ENCODE measurements around the gene PHF20. TPM values are rescaled to one million over a fixed set of nuclear protein-coding genes. Genes with fewer than 3 reads are reported as not detected.
A peak's percentile ranks its signal among the peaks of the same experiment; 100 is the strongest.
"Not testable (repeated sequence)": the region's sequence is repeated elsewhere in the genome, so short reads cannot be mapped to it uniquely, and the experiment has no call there.

PHF20 gene
- total RNA-seq, result 10 to 100 TPM; 17.6 to 25.1 TPM

DNA sequence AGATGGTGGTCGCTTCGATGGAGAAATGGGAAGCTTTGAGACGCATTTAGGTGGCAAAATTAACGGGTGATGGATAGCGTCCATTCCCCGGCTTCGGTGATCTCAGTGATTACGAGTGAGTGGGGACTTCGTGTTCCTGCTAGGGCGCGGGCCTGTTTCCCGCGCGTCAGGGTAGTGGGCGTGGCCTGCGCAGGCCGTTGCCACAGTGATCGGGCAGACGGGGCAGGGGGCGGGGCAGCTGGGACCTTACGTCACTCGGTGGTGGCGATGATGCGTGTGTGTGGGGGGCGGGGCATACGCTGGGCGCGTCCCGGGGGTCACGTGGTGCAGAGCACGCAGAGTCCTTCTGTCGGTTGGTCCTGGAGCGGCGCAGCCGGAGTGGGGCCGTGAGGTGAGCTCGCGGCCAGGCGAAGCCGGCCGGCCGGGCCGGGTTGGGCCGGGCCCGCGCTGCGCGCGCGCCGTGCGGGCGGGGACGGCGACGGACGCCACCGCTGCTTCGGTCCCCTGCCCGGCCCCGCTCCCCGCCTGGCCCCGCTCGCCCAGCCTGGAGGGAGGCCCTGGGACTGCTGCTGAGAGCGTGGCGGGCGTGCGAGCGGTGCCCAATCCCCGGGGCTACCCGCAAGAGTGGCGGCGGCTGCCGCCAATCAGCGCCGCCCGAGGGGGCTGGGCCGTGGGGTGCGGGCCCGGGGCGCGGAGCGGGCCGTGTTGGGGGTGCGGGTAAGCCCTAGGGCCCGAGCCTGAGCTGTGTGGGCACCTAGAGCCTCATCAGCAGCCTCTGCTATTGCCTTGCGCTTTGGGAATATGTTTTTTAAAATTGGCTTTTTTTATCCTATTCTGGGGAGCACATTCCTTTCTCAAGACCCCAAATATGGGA lies at the start of gene PHF20:
Gene PHF20 (plus strand): TSS at position 327 of the 874 bp plus-strand sequence. CDS start 29,508 bp downstream, outside the sequence.
- TF ChIP-seq POLR2A (IDR thresholded peaks at IDR 0.05) (peak; percentile 33 to 69 (median 58)), CTCF (IDR thresholded peaks at IDR 0.05) (peak in 3 of 7 experiments; percentile 6 to 41 (median 39))
- Histone ChIP-seq H3K9me3 (no peaks in the 10 kb centered on the region), H3K4me1 (peaks cover 45% of the 10 kb centered on the region), H3K36me3 (replicated peaks in 1 of 2; ENCODE audit: insufficient read depth in 1 of 2, low read depth in 2 of 2) (no peaks in the 10 kb centered on the region), H3K4me3 (peak within 1 kb of the TSS; percentile 41 to 52), H3K27me3 (no peaks in the 10 kb centered on the region), H3K27ac (peak within 1 kb of the TSS; percentile 82 to 91 (median 84))
- ATAC-seq, result peak; percentile 88
- WGBS, 2 donors, result 4 to 17% methylated on average over 9 to 45 of the region's 87 CpGs
- intact Hi-C loops (cut with DNase I), result no loop called here
- peak; percentile 99 to 100 (median 99) for DNase-seq

GRCh38 chr20:35723275-35723639 lies 48.6 kb upstream of the PHF20 start:
- H3K4me1 ChIP-seq; DNase-seq; H3K9me3 ChIP-seq; H3K27me3 ChIP-seq; intact Hi-C loops (cut with DNase I); H3K27ac ChIP-seq; H3K4me3 ChIP-seq; ATAC-seq: not testable (repeated sequence)
- peaks cover 31 to 63% of the 10 kb centered on the region in 2 donors for H3K36me3 ChIP-seq (replicated peaks in 1 of 2; ENCODE audit: insufficient read depth in 1 of 2, low read depth in 2 of 2)
- WGBS, 2 donors, result 89 to 95% methylated on average over 4 of the region's 4 CpGs

- DNase-seq; H3K9me3 ChIP-seq; ATAC-seq; H3K27me3 ChIP-seq; H3K4me1 ChIP-seq; H3K4me3 ChIP-seq; H3K27ac ChIP-seq; intact Hi-C loops (cut with DNase I): not testable (repeated sequence)
- WGBS, 2 donors, result 77 to 86% methylated on average over 11 to 12 of the region's 12 CpGs
- peaks cover 31 to 66% of the 10 kb centered on the region in 2 donors for H3K36me3 ChIP-seq (replicated peaks in 1 of 2; ENCODE audit: insufficient read depth in 1 of 2, low read depth in 2 of 2)
These were observed 48.0 kb upstream of the PHF20 start for GRCh38 chr20:35723652-35724320.

DNA sequence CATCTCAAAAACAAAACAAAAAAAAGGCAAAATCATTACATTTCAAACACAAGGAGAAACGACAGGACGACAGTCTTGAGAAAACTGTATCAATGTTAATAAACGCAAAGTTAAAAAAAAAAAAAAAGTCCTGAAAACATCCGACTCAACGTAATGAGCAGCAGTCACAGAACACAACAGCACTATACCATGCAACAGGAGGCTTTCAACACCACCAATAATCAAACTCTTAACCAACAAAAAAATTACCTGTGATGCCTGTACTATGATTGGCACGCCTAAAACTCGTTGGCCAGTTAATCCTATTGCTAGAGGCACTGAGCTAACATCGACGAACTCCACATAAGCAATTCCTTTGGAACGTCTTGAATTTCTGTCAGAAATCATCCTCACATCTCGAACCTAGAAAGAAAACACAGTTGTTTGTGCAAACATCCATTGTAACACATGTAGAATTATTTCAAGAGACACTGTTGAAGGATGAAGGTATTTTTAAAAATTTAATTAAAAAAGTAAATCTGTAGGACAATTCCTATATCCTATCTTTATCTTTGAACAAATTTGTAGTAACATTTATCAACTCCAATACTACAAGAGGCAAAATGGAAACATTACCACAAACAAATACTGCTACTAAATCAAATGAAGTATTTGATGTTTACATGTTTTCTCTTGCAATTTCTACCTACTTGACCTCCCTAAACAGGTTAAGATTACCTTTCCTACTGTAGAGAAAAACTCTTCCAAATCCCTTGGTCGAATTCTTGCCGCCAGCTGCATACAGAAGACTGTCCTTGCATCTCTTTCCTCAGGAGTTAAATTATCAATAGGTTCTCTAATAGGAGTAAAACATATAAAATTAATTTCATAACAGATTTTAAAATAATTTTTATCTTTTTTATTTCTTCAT lies 47.2 kb upstream of the PHF20 start:
- TF ChIP-seq POLR2A (IDR thresholded peaks at IDR 0.05) (no peak), CTCF (IDR thresholded peaks at IDR 0.05) (no peak)
- Histone ChIP-seq H3K4me1 (peaks cover 4% of the 10 kb centered on the region), H3K27ac (no peak overlapping the region), H3K36me3 (replicated peaks in 1 of 2; ENCODE audit: insufficient read depth in 1 of 2, low read depth in 2 of 2) (peaks cover 31 to 66% of the 10 kb centered on the region in 2 donors), H3K9me3 (no peaks in the 10 kb centered on the region), H3K27me3 (no peaks in the 10 kb centered on the region), H3K4me3 (no peak overlapping the region)
- intact Hi-C loops (cut with DNase I), result no loop called here
- DNase-seq (no peak), ATAC-seq (no peak)
- 68 to 86% methylated on average over 13 of the region's 13 CpGs for WGBS, 2 donors

GRCh38 chr20:35726842-35727711 lies 44.7 kb upstream of the PHF20 start:
- Histone ChIP-seq H3K27ac (no peak overlapping the region), H3K36me3 (replicated peaks in 1 of 2; ENCODE audit: insufficient read depth in 1 of 2, low read depth in 2 of 2) (peaks cover 34 to 53% of the 10 kb centered on the region in 2 donors), H3K4me1 (peaks cover 19% of the 10 kb centered on the region), H3K4me3 (no peak overlapping the region), H3K27me3 (no peaks in the 10 kb centered on the region), H3K9me3 (no peaks in the 10 kb centered on the region)
- no peak for TF ChIP-seq POLR2A (IDR thresholded peaks at IDR 0.05)
- TF ChIP-seq CTCF (IDR thresholded peaks at IDR 0.05), result no peak
- intact Hi-C loops (cut with DNase I), result no loop called here
- no peak for DNase-seq
- 94 to 97% methylated on average over 20 of the region's 20 CpGs for WGBS, 2 donors
- no peak for ATAC-seq
